GM12874 (cell line): ENCODE data around the gene AACS.

Experiments
- CTCF ChIP-seq: IDR thresholded peaks from 2 replicates; pipeline ENCODE4 v1.5.1; 2011; ENCODE audit warnings: low read depth, mild to moderate bottlenecking, control low read depth, low read length, moderate library complexity; ENCODE audit not compliant: insufficient read depth

Gene AACS

GRCh38 chr12:125186471-125187147 lies 121.4 kb downstream of the AACS start:
- TF ChIP-seq CTCF: no peak

GRCh38 chr12:125187148-125187745 lies 122.0 kb downstream of the AACS start:
- TF ChIP-seq CTCF: no peak

- TF ChIP-seq CTCF: no peak
These were observed 122.8 kb downstream of the AACS start for GRCh38 chr12:125187780-125188741.

- no peak for TF ChIP-seq CTCF
These were observed 123.8 kb downstream of the AACS start for GRCh38 chr12:125189015-125189414.

- no peak for TF ChIP-seq CTCF
These were observed 124.3 kb downstream of the AACS start for GRCh38 chr12:125189502-125189901.

GRCh38 chr12:125191361-125192087 lies 126.3 kb downstream of the AACS start:
- no peak for TF ChIP-seq CTCF
